H1 (cell line): Measurements from ENCODE around the gene KMT5C. TPM values are rescaled to one million over a fixed set of nuclear protein-coding genes. Genes with fewer than 3 reads are reported as not detected.

ENCODE experiments used
- CTCF ChIA-PET: fragments of 300-600 bp; sonication (Branson Sonifier 250); formaldehyde crosslinking; loops from one replicate; lab custom pipeline; 2021; ENCODE audit not compliant: partially characterized antibody; lab: Charles Lee
- POLR2A ChIA-PET: fragments of 300-600 bp; sonication (Branson Sonifier 250); formaldehyde crosslinking; loops from one replicate; lab custom pipeline; 2021; ENCODE audit warnings: inconsistent platforms; ENCODE audit not compliant: partially characterized antibody; lab: Charles Lee
- DNase-seq, 2 experiments: peaks; one replicate each; pipeline versions ENCODE4 v3.0.0 to v3.0.0-alpha.2; 2010 to 2022; ENCODE audit warnings: low spot score in 2 of 2, low read depth in 1 of 2, mixed read lengths in 1 of 2
- FAIRE-seq: peaks from 2 replicates; lab custom pipeline; 2011; peaks lifted over from hg19 to GRCh38; lab: Jason Lieb, UNC
- H2AFZ ChIP-seq: 2 replicates; pipeline ENCODE4 v1.8.1; 2012; ENCODE audit warnings: low read length, inconsistent platforms
- H2AK5ac ChIP-seq: 2 replicates; pipeline ENCODE4 v1.6.1; 2013; ENCODE audit warnings: low read depth, low read length
- H2BK120ac ChIP-seq: replicated peaks from 2 replicates; pipeline ENCODE3; 2013; ENCODE audit warnings: low read depth, low read length, inconsistent platforms
- H2BK12ac ChIP-seq: 2 replicates; pipeline ENCODE4 v1.6.1; 2013; ENCODE audit warnings: low read depth, low read length
- H2BK15ac ChIP-seq: 2 replicates; pipeline ENCODE4 v1.6.1; 2013; ENCODE audit warnings: low read length
- H2BK20ac ChIP-seq: 2 replicates; pipeline ENCODE4 v1.6.1; 2013; ENCODE audit warnings: low read length
- H2BK5ac ChIP-seq: 2 replicates; pipeline ENCODE4 v1.6.1; 2013; ENCODE audit warnings: low read depth, low read length
- H3K14ac ChIP-seq: 2 replicates; pipeline ENCODE4 v1.6.1; 2013; ENCODE audit warnings: inconsistent platforms; ENCODE audit not compliant: insufficient read length
- H3K18ac ChIP-seq: 2 replicates; pipeline ENCODE4 v1.6.1; 2013; ENCODE audit warnings: low read length; ENCODE audit errors: extremely low read depth
- H3K23ac ChIP-seq: 2 replicates; pipeline ENCODE4 v1.6.1; 2013; ENCODE audit warnings: inconsistent platforms; ENCODE audit not compliant: insufficient read length
- H3K23me2 ChIP-seq: 2 replicates; pipeline ENCODE4 v1.6.1; 2013; ENCODE audit warnings: low read depth, low read length
- H3K27ac ChIP-seq: 2 replicates; pipeline ENCODE4 v1.6.1; 2011; ENCODE audit warnings: low read depth, low read length, inconsistent platforms
- H3K27me3 ChIP-seq, 4 experiments: replicated peaks in 1 of 4; 1 replicate in 1 of 4; 2 replicates in 3 of 4; pipeline versions ENCODE4 v1.6.1 to v1.8.1; 2011 to 2013; ENCODE audit warnings: low read length in 3 of 4, mild to moderate bottlenecking in 3 of 4, inconsistent platforms in 2 of 4, mixed read lengths in 2 of 4, moderate library complexity in 1 of 4; ENCODE audit not compliant: control insufficient read depth in 3 of 4, insufficient read depth in 3 of 4; ENCODE audit errors: extremely low read depth in 1 of 4
- H3K36me3 ChIP-seq, 4 experiments: 2 replicates each; pipeline versions ENCODE4 v1.6.1 to v1.8.1; 2011 to 2013; ENCODE audit warnings: mild to moderate bottlenecking in 4 of 4, low read length in 3 of 4, moderate library complexity in 2 of 4, control low read depth in 1 of 4, inconsistent platforms in 1 of 4; ENCODE audit not compliant: insufficient read depth in 4 of 4, control insufficient read depth in 2 of 4
- H3K4ac ChIP-seq: replicated peaks from 2 replicates; pipeline ENCODE3; 2013; ENCODE audit warnings: low read length, low read depth, mixed read lengths, inconsistent platforms; ENCODE audit not compliant: insufficient read length
- H3K4me1 ChIP-seq, 4 experiments: replicated peaks in 1 of 4; 1 replicate in 1 of 4; 2 replicates in 3 of 4; pipeline versions ENCODE4 v1.6.1 to v1.8.1; 2011 to 2013; ENCODE audit warnings: low read length in 3 of 4, inconsistent platforms in 2 of 4, mixed read lengths in 1 of 4; ENCODE audit not compliant: insufficient read depth in 4 of 4, control insufficient read depth in 3 of 4
- H3K4me2 ChIP-seq, 2 experiments: 2 replicates each; pipeline versions ENCODE4 v1.6.1 to v1.8.1; 2011 to 2013; ENCODE audit warnings: low read depth in 2 of 2, low read length in 2 of 2, control low read depth in 1 of 2, inconsistent platforms in 1 of 2, mild to moderate bottlenecking in 1 of 2; ENCODE audit not compliant: insufficient read depth in 1 of 2
- H3K4me3 ChIP-seq, 4 experiments: fragments of 200-600, 300-600 bp in 1 of 4; sonication (generic), shearing (Covaris generic), sonication (Bioruptor Twin) in 1 of 4; 2 replicates each; pipeline versions ENCODE4 v1.5.1 to v1.8.1; 2011 to 2016; ENCODE audit warnings: low read length in 4 of 4, low read depth in 3 of 4, control low read depth in 2 of 4, inconsistent platforms in 2 of 4, mild to moderate bottlenecking in 2 of 4, mixed read lengths in 1 of 4, moderate library complexity in 1 of 4; ENCODE audit not compliant: insufficient read depth in 2 of 4; ENCODE audit errors: extremely low read depth in 1 of 4
- H3K56ac ChIP-seq: replicated peaks from 2 replicates; pipeline ENCODE3; 2013; ENCODE audit warnings: low read depth, mild to moderate bottlenecking, mixed read lengths, low read length, inconsistent platforms; ENCODE audit not compliant: insufficient read length
- H3K79me1 ChIP-seq: 2 replicates; pipeline ENCODE4 v1.6.1; 2013; ENCODE audit warnings: low read depth, low read length, control low read depth
- H3K79me2 ChIP-seq, 2 experiments: 2 replicates each; pipeline versions ENCODE4 v1.6.1 to v1.8.1; 2012 to 2013; ENCODE audit warnings: low read length in 2 of 2, mild to moderate bottlenecking in 2 of 2, inconsistent platforms in 1 of 2; ENCODE audit not compliant: insufficient read depth in 2 of 2, control insufficient read depth in 1 of 2
- H3K9ac ChIP-seq, 4 experiments: replicated peaks in 1 of 4; 1 replicate in 1 of 4; 2 replicates in 3 of 4; pipeline versions ENCODE4 v1.6.1 to v1.8.1; 2011 to 2013; ENCODE audit warnings: low read depth in 3 of 4, low read length in 3 of 4, control low read depth in 2 of 4, mild to moderate bottlenecking in 2 of 4, moderate library complexity in 2 of 4, inconsistent platforms in 1 of 4; ENCODE audit errors: extremely low read depth in 1 of 4
- H3K9me3 ChIP-seq, 2 experiments: 2 replicates each; pipeline versions ENCODE4 v1.6.1 to v1.8.1; 2012 to 2013; ENCODE audit warnings: mild to moderate bottlenecking in 2 of 2, moderate library complexity in 2 of 2, control low read depth in 1 of 2, inconsistent platforms in 1 of 2, low read depth in 1 of 2, low read length in 1 of 2, mixed read lengths in 1 of 2; ENCODE audit not compliant: insufficient read depth in 2 of 2
- H4K20me1 ChIP-seq, 2 experiments: replicated peaks in 1 of 2; 2 replicates each; pipeline versions ENCODE3 to v1.8.1; 2011 to 2013; ENCODE audit warnings: inconsistent platforms in 2 of 2, low read length in 2 of 2, mild to moderate bottlenecking in 1 of 2; ENCODE audit not compliant: insufficient read depth in 2 of 2, control insufficient read depth in 1 of 2
- H4K5ac ChIP-seq: 2 replicates; pipeline ENCODE4 v1.6.1; 2013; ENCODE audit warnings: low read length, low read depth, mixed read lengths, inconsistent platforms; ENCODE audit not compliant: insufficient read length
- H4K8ac ChIP-seq: 2 replicates; pipeline ENCODE4 v1.8.0; 2013; ENCODE audit warnings: mild to moderate bottlenecking, moderate library complexity, low read length, inconsistent platforms; ENCODE audit not compliant: insufficient read depth; ENCODE audit errors: extremely low read depth
- H4K91ac ChIP-seq: replicated peaks from 2 replicates; pipeline ENCODE3; 2013; ENCODE audit warnings: low read length, mixed read lengths, inconsistent platforms; ENCODE audit not compliant: insufficient read length
- CTBP2 ChIP-seq: IDR thresholded peaks from 2 replicates; pipeline ENCODE4 v1.7.0; 2011; ENCODE audit warnings: borderline replicate concordance, mild to moderate bottlenecking, moderate library complexity, mixed read lengths, low read length; ENCODE audit not compliant: insufficient read depth, insufficient read length
- PHF8 ChIP-seq: fragments of 200-600 bp; sonication (generic); conservative IDR thresholded peaks from 2 replicates; pipeline ENCODE4 v1.7.1; 2012; ENCODE audit warnings: low read depth, mild to moderate bottlenecking, inconsistent platforms, low read length, moderate library complexity
- WGBS, 2 experiments: shearing (Covaris generic) in 1 of 2; methylation state at CpG; one replicate each; pipeline versions ENCODE4 v1.1.6 to v1.1.7; 2013 to 2015; ENCODE audit warnings: low lambda C conversion rate in 2 of 2, mixed read lengths in 2 of 2, inconsistent platforms in 1 of 2, low coverage in 1 of 2, missing lambda C conversion rate in 1 of 2; ENCODE audit not compliant: insufficient replicate concordance in 2 of 2, insufficient coverage in 1 of 2, insufficient read length in 1 of 2; ENCODE audit errors: extremely low coverage in 1 of 2, missing lambda C conversion rate in 1 of 2; 5-methylcytosine and 5-hydroxymethylcytosine counted together
- polyA plus RNA-seq, 7 experiments: library from polyadenylated mRNA; depleted of rRNA in 3 of 7; stranded (reverse) in 5 of 7; unstranded in 2 of 7; fragments of >200 nt in 5 of 7; fragments of 200-250 nt in 2 of 7; gene quantifications; 1 replicate in 5 of 7; 2 replicates in 1 of 7; 4 replicates in 1 of 7; pipeline versions ENCODE4 v1.2.1 to v1.2.3, GENCODE V29; 2011 to 2013; ENCODE audit warnings: missing spikeins in 2 of 7, mixed read lengths in 2 of 7
- total RNA-seq: library from RNA; stranded (reverse); fragmentation: NEBNext Ultra II Directional; extraction: Animal tissue kit (Norgen Biotek cat#: 25700); gene quantifications from 2 replicates; pipeline ENCODE4 v1.2.1, GENCODE V29; 2021
- TF ChIP-seq, protein P1 (sequence below), 3 experiments: IDR thresholded peaks; 1 replicate in 2 of 3; 2 replicates in 1 of 3; pipeline versions ENCODE4 v1.5.1 to v1.6.1; 2011; ENCODE audit warnings: low read length in 3 of 3, mild to moderate bottlenecking in 3 of 3, inconsistent platforms in 2 of 3, low read depth in 1 of 3, moderate library complexity in 1 of 3; ENCODE audit not compliant: insufficient read depth in 1 of 3; ENCODE audit errors: control extremely low read depth in 1 of 3

KMT5C gene
- total and polyA plus RNA-seq, 2 of the 8 experiments (the other 6 are each of a cell fraction or from before 2014, with no cell fraction given): 24.9 to 31.5 TPM

DNA sequence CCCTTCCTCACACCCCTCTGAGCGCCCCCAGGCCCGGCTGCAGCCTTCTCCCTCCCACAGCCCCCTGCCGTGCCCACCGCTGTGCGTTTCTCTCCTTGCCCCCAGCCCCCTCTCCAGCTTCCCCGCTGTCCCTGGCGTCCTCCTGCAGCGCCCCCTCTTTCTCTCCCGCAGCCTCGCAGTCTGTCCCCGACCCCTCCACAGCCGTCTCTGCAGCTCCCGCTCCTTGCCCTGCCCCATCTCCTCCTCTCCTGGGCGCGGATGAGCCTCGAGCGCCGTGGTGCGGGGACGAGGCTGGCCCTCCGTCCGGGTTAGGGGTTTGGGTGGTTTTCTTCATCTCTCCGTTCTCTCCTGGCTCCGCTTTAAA, 1.1 kb downstream of the KMT5C start:
- DNase-seq: no peak
- peaks cover 0 to 27% (median 13%) of the 10 kb centered on the region in 4 experiments; a peak in 4 of 8 replicates for H3K36me3 ChIP-seq

More for the DNA sequence above, 1.1 kb downstream of the KMT5C start:
- FAIRE-seq: no peak
- no peak overlapping the region for H2BK12ac ChIP-seq
- peak overlapping the region; percentile 80 for H3K18ac ChIP-seq
- H3K9ac ChIP-seq: peak overlapping the region in 1 of 4 experiments; percentile 46; a peak in 2 of 7 replicates
- no peak overlapping the region for H2AFZ ChIP-seq
- H4K20me1 ChIP-seq: peaks cover 0 to 6% of the 10 kb centered on the region in 2 experiments
- WGBS, 2 experiments: 1% methylated on average over 11 of the region's 24 CpGs; no CpG with 5 or more reads in 1 of the 2 experiments
- TF ChIP-seq CTBP2: no peak
- TF ChIP-seq, protein P1, sequence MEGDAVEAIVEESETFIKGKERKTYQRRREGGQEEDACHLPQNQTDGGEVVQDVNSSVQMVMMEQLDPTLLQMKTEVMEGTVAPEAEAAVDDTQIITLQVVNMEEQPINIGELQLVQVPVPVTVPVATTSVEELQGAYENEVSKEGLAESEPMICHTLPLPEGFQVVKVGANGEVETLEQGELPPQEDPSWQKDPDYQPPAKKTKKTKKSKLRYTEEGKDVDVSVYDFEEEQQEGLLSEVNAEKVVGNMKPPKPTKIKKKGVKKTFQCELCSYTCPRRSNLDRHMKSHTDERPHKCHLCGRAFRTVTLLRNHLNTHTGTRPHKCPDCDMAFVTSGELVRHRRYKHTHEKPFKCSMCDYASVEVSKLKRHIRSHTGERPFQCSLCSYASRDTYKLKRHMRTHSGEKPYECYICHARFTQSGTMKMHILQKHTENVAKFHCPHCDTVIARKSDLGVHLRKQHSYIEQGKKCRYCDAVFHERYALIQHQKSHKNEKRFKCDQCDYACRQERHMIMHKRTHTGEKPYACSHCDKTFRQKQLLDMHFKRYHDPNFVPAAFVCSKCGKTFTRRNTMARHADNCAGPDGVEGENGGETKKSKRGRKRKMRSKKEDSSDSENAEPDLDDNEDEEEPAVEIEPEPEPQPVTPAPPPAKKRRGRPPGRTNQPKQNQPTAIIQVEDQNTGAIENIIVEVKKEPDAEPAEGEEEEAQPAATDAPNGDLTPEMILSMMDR (IDR thresholded peaks at IDR 0.05; ENCODE audit: control extremely low read depth in 1 of 3, insufficient read depth in 1 of 3, low read depth in 1 of 3, low read length in 3 of 3): 0 out of 4 replicates have a peak, but pooled peaks of 1 of the 3 experiments have one; percentile 6
- peak; percentile 30; the same call in 1 of the 2 replicates for TF ChIP-seq PHF8
- TF ChIP-seq, all 59 proteins: peak for 2
- peaks cover 5% of the 10 kb centered on the region; the same call in 1 of the 2 replicates for H3K79me1 ChIP-seq
- H3K56ac ChIP-seq: peak overlapping the region; percentile 67
- no peak overlapping the region for H2BK120ac ChIP-seq
- ChIA-PET POLR2A (interaction anchor here (0.6 to 4.1 kb wide), 16 partner anchors 8 to 209 kb away, joined by 3 to 30 read pairs (median 3); partner anchors contain the start of genes GARIN5B, TMEM238 and UBE2S), CTCF (interaction anchor here (0.6 to 1.3 kb wide), 3 partner anchors 9 to 86 kb away, joined by 3 to 6 read pairs (median 5); no protein-coding TSS in a partner anchor)
- H2AK5ac ChIP-seq: no peak overlapping the region
- no peaks in the 10 kb centered on the region for H3K9me3 ChIP-seq
- peak overlapping the region; percentile 88 for H2BK5ac ChIP-seq
- peak overlapping the region; percentile 69 to 85 (median 84) for H3K4me3 ChIP-seq
- H3K14ac ChIP-seq: no peak overlapping the region
- no peak overlapping the region for H2BK15ac ChIP-seq
- peak overlapping the region; percentile 79 to 94 for H3K4me2 ChIP-seq
- H4K5ac ChIP-seq: peak overlapping the region; percentile 89
- peaks cover 0 to 21% (median 10%) of the 10 kb centered on the region in 4 experiments; a peak in 6 of 7 replicates for H3K4me1 ChIP-seq
- peak overlapping the region; percentile 97 for H3K4ac ChIP-seq
- H3K27me3 ChIP-seq: peaks cover 0 to 3% (median 0%) of the 10 kb centered on the region in 4 experiments; a peak in 1 of 7 replicates
- H3K23me2 ChIP-seq: peaks cover 20% of the 10 kb centered on the region; the same call in 1 of the 2 replicates
- no peak overlapping the region for H2BK20ac ChIP-seq
- 0 out of 2 replicates have a peak overlapping the region, but pooled peaks have one; percentile 50 for H3K27ac ChIP-seq
- H4K91ac ChIP-seq: peak overlapping the region; percentile 72
- peak overlapping the region; percentile 22; the same call in 1 of the 2 replicates for H4K8ac ChIP-seq
- no peak overlapping the region for H3K23ac ChIP-seq
- peaks cover 0 to 3% of the 10 kb centered on the region in 2 experiments; a peak in 1 of 4 replicates for H3K79me2 ChIP-seq
